Measurements from ENCODE around the gene STK31.

DNA sequence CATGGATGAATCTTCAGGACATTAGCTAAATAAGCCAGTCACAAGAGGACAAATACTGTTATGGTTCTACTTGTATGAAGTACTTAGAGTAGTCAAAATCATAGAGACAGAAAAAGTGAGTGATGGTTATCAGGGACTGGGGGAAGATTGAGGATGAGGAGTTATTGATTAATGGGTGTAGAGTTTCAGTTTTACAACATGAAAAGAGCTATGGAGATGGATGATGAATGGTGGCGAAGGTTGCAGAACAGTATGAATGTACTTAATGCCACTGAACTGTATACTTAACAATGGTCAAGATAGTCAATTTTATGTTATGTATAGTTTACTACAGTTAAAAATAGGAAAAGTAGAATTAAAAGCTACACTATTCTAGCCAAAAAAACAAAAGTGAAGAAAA is 7.8 kb downstream of the STK31 start:
- TF ChIP-seq, protein P1, sequence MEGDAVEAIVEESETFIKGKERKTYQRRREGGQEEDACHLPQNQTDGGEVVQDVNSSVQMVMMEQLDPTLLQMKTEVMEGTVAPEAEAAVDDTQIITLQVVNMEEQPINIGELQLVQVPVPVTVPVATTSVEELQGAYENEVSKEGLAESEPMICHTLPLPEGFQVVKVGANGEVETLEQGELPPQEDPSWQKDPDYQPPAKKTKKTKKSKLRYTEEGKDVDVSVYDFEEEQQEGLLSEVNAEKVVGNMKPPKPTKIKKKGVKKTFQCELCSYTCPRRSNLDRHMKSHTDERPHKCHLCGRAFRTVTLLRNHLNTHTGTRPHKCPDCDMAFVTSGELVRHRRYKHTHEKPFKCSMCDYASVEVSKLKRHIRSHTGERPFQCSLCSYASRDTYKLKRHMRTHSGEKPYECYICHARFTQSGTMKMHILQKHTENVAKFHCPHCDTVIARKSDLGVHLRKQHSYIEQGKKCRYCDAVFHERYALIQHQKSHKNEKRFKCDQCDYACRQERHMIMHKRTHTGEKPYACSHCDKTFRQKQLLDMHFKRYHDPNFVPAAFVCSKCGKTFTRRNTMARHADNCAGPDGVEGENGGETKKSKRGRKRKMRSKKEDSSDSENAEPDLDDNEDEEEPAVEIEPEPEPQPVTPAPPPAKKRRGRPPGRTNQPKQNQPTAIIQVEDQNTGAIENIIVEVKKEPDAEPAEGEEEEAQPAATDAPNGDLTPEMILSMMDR (IDR thresholded peaks at IDR 0.05; ENCODE audit: low read depth, low read length), result no peak
- TF ChIP-seq POLR2A (IDR thresholded peaks at IDR 0.05; ENCODE audit: extremely low read depth, insufficient read length) (no peak), MYC (IDR thresholded peaks at IDR 0.05; ENCODE audit: low read depth, low read length) (no peak)
- TF ChIP-seq, protein P2, sequence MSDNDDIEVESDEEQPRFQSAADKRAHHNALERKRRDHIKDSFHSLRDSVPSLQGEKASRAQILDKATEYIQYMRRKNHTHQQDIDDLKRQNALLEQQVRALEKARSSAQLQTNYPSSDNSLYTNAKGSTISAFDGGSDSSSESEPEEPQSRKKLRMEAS (IDR thresholded peaks at IDR 0.05; ENCODE audit: low read depth, low read length), result no peak
